ENCODE data around the gene ZNF641. TPM values are rescaled to one million over a fixed set of nuclear protein-coding genes. Genes with fewer than 3 reads are reported as not detected.

ZNF641 gene
- total and polyA plus RNA-seq, 12 donors: 17.4 to 65.2 (median 44.7) TPM

DNA sequence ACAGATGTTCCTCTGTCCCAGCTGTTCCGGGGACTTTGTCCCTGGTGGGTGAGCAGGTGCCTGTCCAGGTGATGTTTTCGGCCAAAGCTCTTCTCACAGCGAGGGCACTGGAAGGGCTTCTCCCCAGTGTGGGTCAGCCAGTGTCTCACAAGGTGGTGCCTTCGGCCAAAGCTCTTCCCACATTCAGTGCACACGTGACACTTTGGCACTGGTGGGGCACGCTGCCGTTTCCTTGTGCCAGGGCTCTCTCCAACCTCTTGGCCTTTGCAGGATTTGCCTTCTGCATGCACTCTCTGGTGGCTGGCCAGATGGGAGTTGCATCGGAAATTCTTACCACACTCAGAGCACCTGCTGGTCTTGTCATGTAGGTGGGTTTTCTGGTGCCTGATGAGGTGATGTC is 7.7 kb downstream of the ZNF641 start:
- intact Hi-C loops (cut with DNase I): no loop called here
- Histone ChIP-seq H3K27me3 (no peaks in the 10 kb centered on the region), H3K4me3 (no peak overlapping the region), H3K36me3 (replicated peaks in 1 of 2) (peaks cover 0 to 60% of the 10 kb centered on the region in 2 donors), H3K4me1 (replicated peaks in 1 of 2) (peaks cover 0 to 6% of the 10 kb centered on the region in 2 donors), H3K9me3 (replicated peaks in 1 of 3) (no peaks in the 10 kb centered on the region), H3K27ac (no peak overlapping the region)
- DNase-seq: no peak
- TF ChIP-seq, protein P1, sequence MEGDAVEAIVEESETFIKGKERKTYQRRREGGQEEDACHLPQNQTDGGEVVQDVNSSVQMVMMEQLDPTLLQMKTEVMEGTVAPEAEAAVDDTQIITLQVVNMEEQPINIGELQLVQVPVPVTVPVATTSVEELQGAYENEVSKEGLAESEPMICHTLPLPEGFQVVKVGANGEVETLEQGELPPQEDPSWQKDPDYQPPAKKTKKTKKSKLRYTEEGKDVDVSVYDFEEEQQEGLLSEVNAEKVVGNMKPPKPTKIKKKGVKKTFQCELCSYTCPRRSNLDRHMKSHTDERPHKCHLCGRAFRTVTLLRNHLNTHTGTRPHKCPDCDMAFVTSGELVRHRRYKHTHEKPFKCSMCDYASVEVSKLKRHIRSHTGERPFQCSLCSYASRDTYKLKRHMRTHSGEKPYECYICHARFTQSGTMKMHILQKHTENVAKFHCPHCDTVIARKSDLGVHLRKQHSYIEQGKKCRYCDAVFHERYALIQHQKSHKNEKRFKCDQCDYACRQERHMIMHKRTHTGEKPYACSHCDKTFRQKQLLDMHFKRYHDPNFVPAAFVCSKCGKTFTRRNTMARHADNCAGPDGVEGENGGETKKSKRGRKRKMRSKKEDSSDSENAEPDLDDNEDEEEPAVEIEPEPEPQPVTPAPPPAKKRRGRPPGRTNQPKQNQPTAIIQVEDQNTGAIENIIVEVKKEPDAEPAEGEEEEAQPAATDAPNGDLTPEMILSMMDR (IDR thresholded peaks at IDR 0.05): no peak
- TF ChIP-seq POLR2A (IDR thresholded peaks at IDR 0.05): no peak
- 94 to 97% (median 96%) methylated on average over 4 to 8 of the region's 8 CpGs for WGBS, 4 donors

DNA sequence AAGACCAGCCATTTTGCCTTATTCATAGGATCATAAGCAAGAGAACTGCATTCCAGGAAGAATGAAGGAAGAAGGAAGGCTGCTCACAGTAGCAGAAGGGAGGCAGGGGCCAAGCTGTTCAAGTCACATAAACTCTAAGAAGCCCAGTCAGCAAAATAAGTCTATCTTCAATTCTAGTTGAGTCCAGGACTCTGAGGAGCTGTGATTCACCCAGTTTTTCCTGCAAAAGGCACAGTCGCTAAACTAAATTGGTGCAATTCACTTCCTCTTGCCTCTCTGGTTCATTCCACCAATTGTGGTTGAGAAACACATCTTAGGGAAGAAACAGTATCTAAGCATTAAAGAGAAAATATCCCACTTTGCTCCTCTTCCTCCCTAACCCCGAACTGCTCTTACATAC is 9.8 kb downstream of the ZNF641 start:
- Histone ChIP-seq H3K4me3 (no peak overlapping the region), H3K27me3 (no peaks in the 10 kb centered on the region), H3K9me3 (replicated peaks in 1 of 3) (no peaks in the 10 kb centered on the region), H3K27ac (peak overlapping the region in 1 of 5 donors; percentile 14), H3K4me1 (replicated peaks in 1 of 2) (peaks cover 0 to 7% of the 10 kb centered on the region in 2 donors), H3K36me3 (replicated peaks in 1 of 2) (peaks cover 0 to 40% of the 10 kb centered on the region in 2 donors)
- WGBS, 4 donors: 82 to 91% (median 85%) methylated on average over 2 of the region's 2 CpGs
- TF ChIP-seq, protein P1 (IDR thresholded peaks at IDR 0.05): no peak
- no peak for TF ChIP-seq POLR2A (IDR thresholded peaks at IDR 0.05)
- DNase-seq: no peak
- intact Hi-C loops (cut with DNase I): no loop called here

DNA sequence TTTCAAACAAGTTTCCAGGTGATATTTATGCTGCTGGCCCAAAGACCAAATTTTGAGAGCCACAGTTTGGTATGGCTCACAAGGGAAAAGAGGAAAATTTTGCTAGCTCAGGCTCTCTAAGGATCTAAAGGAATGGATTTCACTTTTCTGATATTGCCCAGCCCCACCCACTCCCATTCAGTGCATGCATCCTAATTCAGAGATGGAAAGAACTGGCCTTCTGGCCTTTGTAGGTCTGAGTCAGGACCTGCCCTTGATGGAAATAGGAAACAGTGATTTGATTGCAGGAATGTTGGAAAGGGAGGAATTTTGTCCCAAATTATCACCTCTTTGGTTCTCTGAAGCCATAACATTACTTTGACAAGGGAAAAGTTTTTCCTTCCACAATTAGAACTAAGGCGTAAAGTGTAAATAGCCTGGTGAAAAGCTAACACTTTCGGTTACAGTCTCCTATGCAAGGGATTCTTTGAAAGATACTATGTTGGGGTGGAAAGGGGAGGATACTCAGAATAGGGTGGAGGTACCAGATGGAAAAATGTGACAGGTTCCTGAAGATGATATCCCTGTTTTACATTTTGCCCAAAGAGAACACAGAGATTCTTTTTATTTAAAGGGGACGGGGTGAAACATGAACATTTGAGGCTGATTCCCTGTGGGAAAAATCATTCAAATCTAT is 11.1 kb downstream of the ZNF641 start:
- Histone ChIP-seq H3K27me3 (no peaks in the 10 kb centered on the region), H3K4me3 (no peak overlapping the region), H3K4me1 (replicated peaks in 1 of 2) (peaks cover 0 to 7% of the 10 kb centered on the region in 2 donors), H3K9me3 (replicated peaks in 1 of 3) (no peaks in the 10 kb centered on the region), H3K36me3 (replicated peaks in 1 of 2) (peaks cover 0 to 27% of the 10 kb centered on the region in 2 donors), H3K27ac (no peak overlapping the region)
- WGBS, 4 donors: 90 to 95% (median 94%) methylated on average over 3 of the region's 3 CpGs
- peak in 1 of 7 donors; percentile 21 for DNase-seq
- TF ChIP-seq POLR2A (IDR thresholded peaks at IDR 0.05): no peak
- intact Hi-C loops (cut with DNase I): no loop called here

GRCh38 chr12:48336564-48336963 is 14.2 kb downstream of the ZNF641 start:
- no peak for DNase-seq
- Histone ChIP-seq H3K27ac (peak overlapping the region in 1 of 5 donors; percentile 17), H3K4me1 (replicated peaks in 1 of 2) (peaks cover 0 to 7% of the 10 kb centered on the region in 2 donors), H3K4me3 (no peak overlapping the region), H3K9me3 (replicated peaks in 1 of 3) (no peaks in the 10 kb centered on the region), H3K36me3 (replicated peaks in 1 of 2) (no peaks in the 10 kb centered on the region), H3K27me3 (no peaks in the 10 kb centered on the region)
- intact Hi-C loops (cut with DNase I): no loop called here
- TF ChIP-seq, protein P1 (IDR thresholded peaks at IDR 0.05): peak in 2 of 6 experiments; percentile 3 to 20
- TF ChIP-seq POLR2A (IDR thresholded peaks at IDR 0.05): no peak
- 65 to 75% (median 68%) methylated on average over 2 to 4 of the region's 4 CpGs for WGBS, 4 donors

- no peak overlapping the region for H3K27ac ChIP-seq
- no peak for DNase-seq
- H3K36me3 ChIP-seq (replicated peaks in 1 of 2): no peaks in the 10 kb centered on the region
- H3K4me1 ChIP-seq (replicated peaks in 1 of 2): peaks cover 0 to 7% of the 10 kb centered on the region in 2 donors
- intact Hi-C loops (cut with DNase I): no loop called here
- no peak for TF ChIP-seq POLR2A (IDR thresholded peaks at IDR 0.05)
- TF ChIP-seq, protein P1 (IDR thresholded peaks at IDR 0.05): no peak
- WGBS, 4 donors: 70 to 82% (median 74%) methylated on average over 2 of the region's 2 CpGs
- H3K4me3 ChIP-seq: no peak overlapping the region
- H3K27me3 ChIP-seq: no peaks in the 10 kb centered on the region
- H3K9me3 ChIP-seq (replicated peaks in 1 of 3): no peaks in the 10 kb centered on the region
Observed at GRCh38 chr12:48336061-48336460, 14.7 kb downstream of the ZNF641 start.

All from adrenal gland (tissue), 12 donors.